CD4-positive, alpha-beta T cell treated with Interleukin-21 for 1 hour (primary cell): ENCODE measurements around the gene NAPB.

Source experiments
- DNase-seq: peaks from one replicate; pipeline ENCODE4 v3.0.0-alpha.2; 2020

Gene NAPB

GRCh38 chr20:23437126-23437899, 16.0 kb upstream of the NAPB start:
- no peak for DNase-seq

- no peak for DNase-seq
These were observed 15.4 kb upstream of the NAPB start for GRCh38 chr20:23436681-23437080.

- no peak for DNase-seq
These were observed 14.6 kb upstream of the NAPB start for GRCh38 chr20:23435626-23436539.

GRCh38 chr20:23434521-23435313, 13.4 kb upstream of the NAPB start:
- no peak for DNase-seq

- DNase-seq = no peak
These were observed 12.3 kb upstream of the NAPB start for GRCh38 chr20:23433628-23434027.

GRCh38 chr20:23425129-23425528, 3.8 kb upstream of the NAPB start:
- DNase-seq = no peak

- peak; percentile 50 for DNase-seq
These were observed 1.0 kb downstream of the NAPB start for GRCh38 chr20:23419995-23420901.

- DNase-seq = no peak
These were observed 1.7 kb downstream of the NAPB start for GRCh38 chr20:23419657-23419994.

- no peak for DNase-seq
These were observed 3.4 kb downstream of the NAPB start for GRCh38 chr20:23417861-23418260.

GRCh38 chr20:23415959-23416583, 5.2 kb downstream of the NAPB start:
- DNase-seq = peak; percentile 44

GRCh38 chr20:23415555-23415954, 5.7 kb downstream of the NAPB start:
- DNase-seq = no peak

- DNase-seq = no peak
These were observed 6.6 kb downstream of the NAPB start for GRCh38 chr20:23414526-23415188.

- DNase-seq = no peak
These were observed 7.3 kb downstream of the NAPB start for GRCh38 chr20:23413862-23414422.

GRCh38 chr20:23412026-23412425, 9.3 kb downstream of the NAPB start:
- DNase-seq = no peak

- DNase-seq = no peak
These were observed 10.2 kb downstream of the NAPB start for GRCh38 chr20:23410916-23411695.

- DNase-seq = no peak
These were observed 11.5 kb downstream of the NAPB start for GRCh38 chr20:23409800-23410199.

GRCh38 chr20:23408957-23409356, 12.3 kb downstream of the NAPB start:
- no peak for DNase-seq

- DNase-seq = peak; percentile 39
These were observed 13.4 kb downstream of the NAPB start for GRCh38 chr20:23407781-23408464.

GRCh38 chr20:23406880-23407279, 14.4 kb downstream of the NAPB start:
- no peak for DNase-seq
